Stimulated activated CD4-positive, alpha-beta T cell treated with anti-CD3 and anti-CD28 coated beads, TNF-alpha, amount 100 ng/mL, for 24 hours (primary cell): ENCODE measurements around the gene TLR6.

Source experiments
- DNase-seq, 3 experiments: peaks; one replicate each; pipeline ENCODE4 v3.0.0-alpha.2; 2020; ENCODE audit warnings: low read depth in 3 of 3

Gene TLR6

GRCh38 chr4:38856524-38857337 lies at the start of gene TLR6:
TSS of gene TLR6 (minus strand) at chr4:38856817. CDS start at chr4:38829473, 27,344 bp downstream.
- peak in 2 of 3 experiments; percentile 35 to 65 for DNase-seq

DNA sequence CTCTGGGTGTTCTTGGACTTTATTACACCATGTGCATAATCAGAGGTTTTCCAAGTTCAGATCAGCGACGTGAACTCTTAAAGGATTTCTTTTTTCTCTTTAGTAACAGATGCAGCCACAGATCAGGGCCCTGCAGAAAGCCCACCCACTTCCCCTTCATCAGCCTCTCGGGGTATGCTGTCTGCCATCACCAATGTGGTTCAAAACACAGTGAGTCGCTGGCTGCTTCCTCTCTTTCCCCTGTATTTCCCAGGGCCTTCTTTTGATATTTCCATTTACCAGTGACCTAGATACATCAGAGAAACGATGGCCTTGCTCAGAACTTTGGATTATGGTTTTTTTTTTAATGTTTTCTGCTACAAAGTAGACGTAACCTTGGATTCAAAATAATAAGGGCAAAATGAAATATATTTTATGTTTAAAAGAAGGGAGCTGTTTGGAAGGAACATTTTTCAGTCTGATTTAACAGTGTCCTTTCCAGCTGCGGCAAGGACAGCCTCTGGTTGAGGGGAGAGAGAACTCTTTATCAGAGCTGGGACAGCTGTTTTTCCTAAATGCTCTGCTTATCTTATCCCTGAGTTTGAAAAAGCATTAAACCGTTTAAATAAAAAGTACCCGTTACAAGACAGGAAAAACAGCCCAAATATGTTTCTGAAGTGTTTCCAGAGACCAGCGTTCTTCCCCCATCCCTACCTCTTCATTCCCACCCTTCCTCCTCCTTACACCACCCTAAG lies 49.2 kb upstream of the TLR6 start:
- DNase-seq = no peak

GRCh38 chr4:38904682-38905081 lies 48.1 kb upstream of the TLR6 start:
- no peak for DNase-seq

DNA sequence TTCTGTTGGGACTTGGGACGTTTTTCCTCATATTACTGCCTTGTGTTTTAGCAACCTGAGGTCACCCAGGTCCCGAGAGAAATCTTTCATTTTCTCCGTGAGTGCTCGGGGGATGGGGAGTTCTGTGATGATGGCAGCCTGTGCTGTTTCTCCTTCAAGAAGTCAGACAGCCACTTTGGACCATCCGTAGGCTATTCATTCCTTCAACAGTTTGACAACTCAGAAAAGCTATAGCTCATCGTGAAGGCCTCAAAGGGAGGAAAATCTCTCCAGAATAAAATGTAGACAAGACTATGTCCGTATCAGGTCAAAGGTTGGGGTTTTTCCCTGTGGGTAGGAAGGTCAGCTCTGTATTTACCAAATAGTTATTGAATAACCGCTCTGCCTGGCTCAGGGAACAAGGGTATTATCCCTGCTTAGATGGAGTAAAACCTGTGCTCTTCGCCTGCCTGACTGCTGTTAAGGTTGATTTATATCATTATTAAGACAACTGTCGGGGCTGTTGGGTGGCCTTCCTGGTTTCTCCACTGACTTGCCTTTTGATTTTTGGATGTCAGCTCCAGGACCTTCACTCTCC lies 47.6 kb upstream of the TLR6 start:
- DNase-seq = no peak

- no peak for DNase-seq
Observed at GRCh38 chr4:38902695-38903094, 46.1 kb upstream of the TLR6 start.

- no peak for DNase-seq
Observed at GRCh38 chr4:38902221-38902620, 45.6 kb upstream of the TLR6 start.

GRCh38 chr4:38898245-38898644 lies 41.6 kb upstream of the TLR6 start:
- no peak for DNase-seq

- DNase-seq = no peak
Observed at GRCh38 chr4:38896940-38897339, 40.3 kb upstream of the TLR6 start.

- DNase-seq = no peak
Observed at GRCh38 chr4:38894322-38894982, 37.8 kb upstream of the TLR6 start.

DNA sequence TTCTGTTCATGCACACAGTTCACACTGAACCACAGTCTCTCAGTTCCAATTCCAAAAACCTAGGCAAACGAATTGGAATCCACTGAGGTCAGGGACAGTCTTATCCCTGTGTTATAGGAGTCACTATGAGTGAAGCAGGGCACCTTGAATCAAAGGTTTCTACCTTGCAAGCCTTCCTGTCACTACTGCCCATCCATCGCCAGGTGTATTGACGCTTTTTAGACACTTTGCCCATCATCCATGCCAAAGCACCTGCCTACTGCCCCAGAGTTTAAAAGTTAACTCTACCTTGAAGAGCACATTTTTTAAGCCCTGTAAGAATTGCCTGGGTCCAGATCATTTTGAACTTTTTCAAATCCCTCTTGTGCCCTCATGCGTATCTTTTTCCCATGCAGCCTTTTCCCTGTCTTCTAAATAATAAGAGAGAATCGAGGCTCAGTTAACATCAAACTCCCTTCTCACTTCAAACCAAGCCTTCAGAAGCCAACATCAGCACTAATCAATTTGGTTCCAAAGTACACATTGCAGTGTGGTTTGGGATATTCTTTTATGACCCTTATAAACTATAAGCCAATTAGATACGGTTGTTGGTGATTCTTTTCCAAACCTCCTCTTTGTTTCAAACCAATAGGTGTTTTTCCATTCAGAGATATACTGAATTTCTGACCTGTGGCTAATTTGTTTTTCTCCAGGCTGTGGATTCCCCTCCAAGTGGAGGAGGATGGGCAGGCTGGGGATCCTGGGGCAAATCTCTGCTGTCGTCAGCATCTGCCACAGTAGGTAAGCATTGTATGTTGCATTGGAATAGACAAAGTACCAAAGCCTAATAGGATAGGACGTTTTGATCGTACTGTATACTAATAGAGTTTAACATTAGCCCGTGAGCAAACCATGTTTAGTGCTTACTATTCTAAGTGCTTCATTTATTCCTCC lies 34.7 kb upstream of the TLR6 start:
- no peak for DNase-seq

DNA sequence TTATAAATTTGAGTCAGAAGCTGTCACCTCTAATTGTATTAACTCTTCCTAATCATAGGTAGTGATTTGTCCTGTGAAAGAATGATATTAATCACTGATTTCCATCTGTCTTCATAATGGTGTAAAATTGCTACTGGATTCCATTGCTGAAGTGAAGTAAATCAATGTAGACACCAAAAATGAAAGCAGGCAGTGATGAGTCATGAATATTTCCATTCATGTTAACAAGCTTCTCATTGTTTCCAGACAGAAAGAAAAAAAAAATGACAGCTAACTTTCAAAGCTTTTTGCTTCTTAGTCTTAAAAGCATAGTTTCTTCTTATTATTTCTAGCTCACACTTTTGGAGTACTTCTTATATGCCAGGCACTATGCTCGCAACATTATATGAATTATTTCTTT lies 32.5 kb upstream of the TLR6 start:
- no peak for DNase-seq

- no peak for DNase-seq
Observed at GRCh38 chr4:38884254-38884653, 27.6 kb upstream of the TLR6 start.

- no peak for DNase-seq
Observed at GRCh38 chr4:38876636-38877035, 20.0 kb upstream of the TLR6 start.

GRCh38 chr4:38873290-38873944 lies 16.8 kb upstream of the TLR6 start:
- no peak for DNase-seq

DNA sequence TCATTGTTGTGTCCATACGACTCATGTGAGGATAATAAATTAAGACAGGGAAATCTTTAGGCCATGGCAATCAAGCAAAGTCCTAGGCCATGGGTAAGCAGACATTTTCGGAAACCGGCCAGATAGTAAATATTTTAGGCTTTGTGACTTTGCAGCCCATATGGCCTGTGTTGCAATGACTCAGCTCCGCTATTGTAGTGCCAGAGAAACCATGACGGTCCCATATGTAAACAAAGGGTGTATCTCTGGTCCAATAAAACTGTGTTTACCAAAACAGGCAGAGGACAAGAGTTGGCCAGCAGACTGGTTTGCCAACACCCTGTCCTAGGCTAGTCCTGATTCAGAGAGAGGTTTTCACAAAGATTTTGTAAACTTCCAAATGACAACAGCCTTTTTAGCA lies 16.0 kb upstream of the TLR6 start:
- no peak for DNase-seq

DNA sequence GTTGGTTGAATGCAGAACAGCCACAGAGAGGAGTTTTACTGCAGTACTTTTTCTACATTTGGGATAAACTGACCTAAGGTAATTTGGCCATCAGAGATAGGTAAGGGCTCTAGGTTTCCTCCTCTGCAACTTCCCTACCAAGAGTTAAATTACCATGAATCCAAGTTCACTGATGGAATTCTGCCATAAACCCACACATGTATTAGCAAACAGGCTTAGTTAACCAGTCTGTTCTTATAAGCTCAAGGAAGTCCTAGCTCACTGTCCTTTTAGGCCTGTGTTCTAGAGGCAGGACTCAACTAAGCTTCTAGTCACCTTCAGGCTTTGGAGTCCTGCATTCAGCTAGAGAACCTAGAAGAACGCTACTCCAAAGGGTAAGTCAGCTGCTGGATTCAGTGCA lies 15.0 kb upstream of the TLR6 start:
- no peak for DNase-seq

- DNase-seq = no peak
Observed at GRCh38 chr4:38870098-38870808, 13.6 kb upstream of the TLR6 start.

GRCh38 chr4:38869511-38869910 lies 12.9 kb upstream of the TLR6 start:
- DNase-seq = no peak

GRCh38 chr4:38868059-38868960 lies 11.7 kb upstream of the TLR6 start:
- DNase-seq = no peak
